ENCODE measurements around the gene PRPF31.

PRPF31 gene

DNA sequence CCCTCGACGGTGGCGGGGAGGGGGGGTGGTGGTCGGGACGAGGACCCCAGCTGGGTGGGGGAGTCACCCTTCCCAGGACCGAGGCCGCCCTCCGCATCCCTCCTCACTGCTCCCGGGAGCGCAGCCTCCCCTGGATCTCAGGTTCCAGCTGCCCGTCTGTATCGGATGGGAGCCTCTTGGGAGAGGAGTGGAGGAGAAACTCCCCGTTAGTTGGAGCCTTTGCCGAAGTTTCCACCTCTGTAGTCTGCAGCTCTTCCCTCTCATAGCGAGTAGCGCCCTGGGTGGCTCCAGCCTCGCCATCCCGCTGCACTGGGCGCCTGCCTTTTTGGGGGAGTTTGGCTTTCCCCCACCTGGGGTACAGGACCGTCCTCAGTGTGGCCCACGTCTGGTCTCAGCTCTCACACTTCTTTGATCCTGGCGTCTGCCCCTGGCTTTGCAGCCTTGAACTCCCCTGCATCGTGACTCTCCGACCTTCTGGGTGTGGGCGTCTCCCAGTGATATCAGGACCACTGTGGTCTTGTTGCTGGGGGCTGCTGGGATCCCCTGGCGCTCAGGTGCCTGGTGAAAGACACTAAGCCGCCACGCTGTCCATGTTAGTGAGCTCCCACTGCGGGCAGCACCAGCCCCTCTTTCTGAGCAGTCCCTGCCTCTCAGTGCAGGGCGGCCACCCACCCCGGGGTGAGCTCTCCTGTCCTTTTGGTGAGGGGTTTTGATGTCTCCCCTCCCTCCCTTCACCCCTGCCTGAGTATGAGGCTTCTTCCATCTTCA, 23.1 kb downstream of the PRPF31 start:
- Histone ChIP-seq H3K4me1 (no peaks in the 10 kb centered on the region), H3K9me3 (no peaks in the 10 kb centered on the region), H3K27me3 (no peaks in the 10 kb centered on the region), H3K4me3 (ENCODE audit: low read depth, low read length) (peak overlapping the region; percentile 83), H3K36me3 (peaks cover 28% of the 10 kb centered on the region)
- no peak for DNase-seq
- TF ChIP-seq, protein P1, sequence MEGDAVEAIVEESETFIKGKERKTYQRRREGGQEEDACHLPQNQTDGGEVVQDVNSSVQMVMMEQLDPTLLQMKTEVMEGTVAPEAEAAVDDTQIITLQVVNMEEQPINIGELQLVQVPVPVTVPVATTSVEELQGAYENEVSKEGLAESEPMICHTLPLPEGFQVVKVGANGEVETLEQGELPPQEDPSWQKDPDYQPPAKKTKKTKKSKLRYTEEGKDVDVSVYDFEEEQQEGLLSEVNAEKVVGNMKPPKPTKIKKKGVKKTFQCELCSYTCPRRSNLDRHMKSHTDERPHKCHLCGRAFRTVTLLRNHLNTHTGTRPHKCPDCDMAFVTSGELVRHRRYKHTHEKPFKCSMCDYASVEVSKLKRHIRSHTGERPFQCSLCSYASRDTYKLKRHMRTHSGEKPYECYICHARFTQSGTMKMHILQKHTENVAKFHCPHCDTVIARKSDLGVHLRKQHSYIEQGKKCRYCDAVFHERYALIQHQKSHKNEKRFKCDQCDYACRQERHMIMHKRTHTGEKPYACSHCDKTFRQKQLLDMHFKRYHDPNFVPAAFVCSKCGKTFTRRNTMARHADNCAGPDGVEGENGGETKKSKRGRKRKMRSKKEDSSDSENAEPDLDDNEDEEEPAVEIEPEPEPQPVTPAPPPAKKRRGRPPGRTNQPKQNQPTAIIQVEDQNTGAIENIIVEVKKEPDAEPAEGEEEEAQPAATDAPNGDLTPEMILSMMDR (IDR thresholded peaks at IDR 0.05; ENCODE audit: low read depth, low read length): no peak

DNA sequence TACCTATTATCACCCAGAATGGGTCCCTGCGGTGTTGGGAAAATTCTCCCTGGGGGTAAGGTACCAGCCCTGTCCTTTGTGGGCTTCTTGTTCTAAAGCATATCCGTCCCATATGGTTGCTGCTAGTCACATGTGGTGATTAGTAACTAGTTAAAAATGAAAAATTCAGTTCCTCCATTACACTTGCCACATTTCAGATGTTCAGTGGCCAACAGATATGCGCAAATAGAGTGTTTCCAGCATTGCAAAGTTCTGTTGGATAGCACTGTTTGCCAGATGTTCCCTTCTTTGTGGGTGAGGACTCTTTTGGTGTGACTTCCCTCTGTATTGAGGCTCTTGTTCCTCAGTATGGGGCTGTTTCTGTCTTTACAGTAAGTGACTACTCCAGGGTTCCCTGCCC, 25.8 kb downstream of the PRPF31 start:
- Histone ChIP-seq H3K27me3 (no peaks in the 10 kb centered on the region), H3K36me3 (peaks cover 55% of the 10 kb centered on the region), H3K4me1 (no peaks in the 10 kb centered on the region), H3K9me3 (no peaks in the 10 kb centered on the region), H3K4me3 (ENCODE audit: low read depth, low read length) (no peak overlapping the region)
- TF ChIP-seq, protein P1 (IDR thresholded peaks at IDR 0.05; ENCODE audit: low read depth, low read length): no peak
- DNase-seq: no peak

DNA sequence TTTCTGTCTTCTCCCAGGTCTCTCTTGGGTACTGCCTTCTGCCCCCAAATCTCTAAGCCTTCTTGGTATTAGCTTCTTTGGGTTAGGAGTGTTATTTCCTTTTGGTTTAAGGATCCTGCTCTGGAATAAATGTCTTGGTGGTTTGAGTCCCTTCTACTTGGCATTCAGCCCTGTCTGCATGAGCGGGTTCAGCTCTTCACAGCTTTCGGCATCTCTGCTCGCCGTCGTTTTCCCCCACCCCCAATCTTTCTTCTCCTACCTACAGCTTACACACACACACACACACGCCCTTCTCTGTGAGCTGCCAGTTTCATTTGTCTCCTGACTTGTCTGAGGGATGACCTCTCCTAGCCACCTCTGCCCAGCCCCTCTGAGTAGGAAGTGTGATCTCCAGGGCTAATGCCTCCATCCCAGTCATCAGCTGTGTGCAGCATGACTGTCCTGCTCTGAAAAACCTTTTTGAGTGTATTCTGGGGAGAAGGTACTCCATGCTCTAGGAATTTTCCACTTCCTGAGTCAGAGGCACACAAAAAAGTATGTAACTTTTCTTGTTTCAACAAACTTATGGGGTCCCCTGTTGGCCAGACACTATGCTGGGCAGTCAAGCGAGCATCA, 26.7 kb downstream of the PRPF31 start:
- no peaks in the 10 kb centered on the region for H3K27me3 ChIP-seq
- H3K9me3 ChIP-seq: no peaks in the 10 kb centered on the region
- H3K4me1 ChIP-seq: no peaks in the 10 kb centered on the region
- H3K4me3 ChIP-seq (ENCODE audit: low read depth, low read length): no peak overlapping the region
- TF ChIP-seq, protein P1 (IDR thresholded peaks at IDR 0.05; ENCODE audit: low read depth, low read length): no peak
- peaks cover 64% of the 10 kb centered on the region for H3K36me3 ChIP-seq
- no peak for DNase-seq

DNA sequence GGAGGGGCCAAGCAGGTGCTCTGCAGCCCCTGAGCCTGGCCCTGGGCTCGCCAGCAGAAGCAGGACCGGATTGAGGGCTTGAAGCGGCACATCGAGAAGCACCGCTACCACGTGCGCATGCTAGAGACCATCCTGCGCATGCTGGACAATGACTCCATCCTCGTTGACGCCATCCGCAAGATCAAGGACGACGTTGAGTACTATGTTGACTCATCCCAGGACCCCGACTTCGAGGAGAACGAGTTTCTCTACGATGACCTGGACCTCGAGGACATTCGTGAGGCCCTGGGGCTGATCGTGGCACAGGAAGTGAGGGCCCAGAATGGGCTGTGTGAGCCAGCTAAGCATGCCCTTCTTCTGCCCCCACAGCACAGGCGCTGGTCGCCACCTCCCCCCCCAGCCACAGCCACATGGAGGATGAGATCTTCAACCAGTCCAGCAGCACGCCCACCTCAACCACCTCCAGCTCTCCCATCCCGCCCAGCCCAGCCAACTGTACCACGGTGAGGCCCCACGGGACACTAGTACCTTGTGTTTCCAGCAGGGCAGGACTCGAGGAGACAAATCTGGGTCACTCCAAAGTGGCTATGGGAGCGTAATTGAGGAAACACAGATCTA, 30.1 kb downstream of the PRPF31 start:
- H3K4me3 ChIP-seq (ENCODE audit: low read depth, low read length): no peak overlapping the region
- TF ChIP-seq, protein P1 (IDR thresholded peaks at IDR 0.05; ENCODE audit: low read depth, low read length): no peak
- peaks cover 93% of the 10 kb centered on the region for H3K36me3 ChIP-seq
- H3K4me1 ChIP-seq: no peaks in the 10 kb centered on the region
- DNase-seq: no peak
- no peaks in the 10 kb centered on the region for H3K9me3 ChIP-seq
- no peaks in the 10 kb centered on the region for H3K27me3 ChIP-seq

DNA sequence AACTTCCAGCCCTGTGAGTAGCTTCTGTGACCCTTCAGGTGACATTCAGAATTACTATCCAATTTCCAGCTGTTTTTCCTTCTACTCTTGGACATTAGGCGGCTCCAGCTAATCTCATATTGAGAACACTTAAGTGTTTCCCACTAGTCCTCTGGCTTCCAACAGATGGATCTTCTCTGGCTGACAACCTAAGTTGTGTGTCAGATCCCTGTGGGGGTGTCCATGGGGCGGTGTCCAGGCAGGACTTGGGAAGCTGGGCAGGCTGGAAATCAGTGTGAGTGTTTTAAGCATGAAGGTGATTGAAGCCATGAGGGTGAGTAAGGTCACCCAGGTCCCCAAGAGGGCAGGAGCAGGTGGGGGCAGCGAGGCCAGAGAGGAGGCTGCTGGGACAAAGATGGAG, 32.1 kb downstream of the PRPF31 start:
- H3K4me1 ChIP-seq: no peaks in the 10 kb centered on the region
- H3K27me3 ChIP-seq: no peaks in the 10 kb centered on the region
- DNase-seq: no peak
- H3K9me3 ChIP-seq: no peaks in the 10 kb centered on the region
- H3K4me3 ChIP-seq (ENCODE audit: low read depth, low read length): no peak overlapping the region
- peaks cover 95% of the 10 kb centered on the region for H3K36me3 ChIP-seq
- TF ChIP-seq, protein P1 (IDR thresholded peaks at IDR 0.05; ENCODE audit: low read depth, low read length): no peak

DNA sequence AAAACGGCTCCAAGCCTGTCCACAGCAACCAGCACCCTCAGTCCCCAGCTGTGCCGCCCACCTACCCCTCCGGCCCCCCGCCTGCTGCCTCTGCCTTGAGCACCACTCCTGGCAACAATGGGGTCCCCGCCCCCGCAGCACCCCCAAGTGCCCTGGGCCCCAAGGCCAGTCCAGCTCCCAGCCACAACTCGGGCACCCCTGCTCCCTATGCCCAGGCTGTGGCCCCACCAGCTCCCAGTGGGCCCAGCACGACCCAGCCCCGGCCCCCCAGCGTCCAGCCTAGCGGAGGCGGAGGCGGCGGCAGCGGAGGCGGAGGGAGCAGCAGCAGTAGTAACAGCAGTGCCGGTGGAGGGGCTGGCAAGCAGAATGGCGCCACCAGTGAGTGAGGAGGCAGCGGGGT, 32.6 kb downstream of the PRPF31 start:
- Histone ChIP-seq H3K27me3 (no peaks in the 10 kb centered on the region), H3K4me1 (no peaks in the 10 kb centered on the region), H3K4me3 (ENCODE audit: low read depth, low read length) (no peak overlapping the region), H3K36me3 (peaks cover 95% of the 10 kb centered on the region), H3K9me3 (no peaks in the 10 kb centered on the region)
- no peak for DNase-seq
- TF ChIP-seq, protein P1 (IDR thresholded peaks at IDR 0.05; ENCODE audit: low read depth, low read length): no peak

All from BE2C (cell line).